ENCODE results near the gene ADGRA1. TPM values are rescaled to one million over a fixed set of nuclear protein-coding genes. Genes with fewer than 3 reads are reported as not detected.

Gene ADGRA1
- total and polyA plus RNA-seq, 2 experiments from 2014 or later = 0.23 to 0.52 TPM

DNA sequence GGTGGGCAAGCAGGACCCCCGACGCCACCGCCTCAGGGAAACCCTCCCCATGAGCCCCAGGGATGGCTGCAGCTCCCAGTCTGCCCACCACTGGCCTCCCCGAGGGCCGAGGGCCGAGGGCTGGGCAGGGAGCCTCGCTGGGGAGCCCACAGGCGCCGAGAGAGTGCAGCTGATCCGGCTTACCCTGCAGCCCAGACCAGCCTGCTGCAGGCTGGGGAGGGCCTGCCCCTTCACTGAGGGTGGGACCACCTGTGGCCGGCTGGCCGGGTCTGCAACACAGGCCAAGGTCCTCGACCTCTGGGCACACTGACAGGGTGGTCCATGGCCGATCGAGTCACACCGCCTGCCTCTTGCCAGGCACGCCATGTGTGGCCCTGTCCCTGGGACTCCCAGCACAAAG, 27.3 kb upstream of the ADGRA1 start (continued):
- TF ChIP-seq, protein P1, sequence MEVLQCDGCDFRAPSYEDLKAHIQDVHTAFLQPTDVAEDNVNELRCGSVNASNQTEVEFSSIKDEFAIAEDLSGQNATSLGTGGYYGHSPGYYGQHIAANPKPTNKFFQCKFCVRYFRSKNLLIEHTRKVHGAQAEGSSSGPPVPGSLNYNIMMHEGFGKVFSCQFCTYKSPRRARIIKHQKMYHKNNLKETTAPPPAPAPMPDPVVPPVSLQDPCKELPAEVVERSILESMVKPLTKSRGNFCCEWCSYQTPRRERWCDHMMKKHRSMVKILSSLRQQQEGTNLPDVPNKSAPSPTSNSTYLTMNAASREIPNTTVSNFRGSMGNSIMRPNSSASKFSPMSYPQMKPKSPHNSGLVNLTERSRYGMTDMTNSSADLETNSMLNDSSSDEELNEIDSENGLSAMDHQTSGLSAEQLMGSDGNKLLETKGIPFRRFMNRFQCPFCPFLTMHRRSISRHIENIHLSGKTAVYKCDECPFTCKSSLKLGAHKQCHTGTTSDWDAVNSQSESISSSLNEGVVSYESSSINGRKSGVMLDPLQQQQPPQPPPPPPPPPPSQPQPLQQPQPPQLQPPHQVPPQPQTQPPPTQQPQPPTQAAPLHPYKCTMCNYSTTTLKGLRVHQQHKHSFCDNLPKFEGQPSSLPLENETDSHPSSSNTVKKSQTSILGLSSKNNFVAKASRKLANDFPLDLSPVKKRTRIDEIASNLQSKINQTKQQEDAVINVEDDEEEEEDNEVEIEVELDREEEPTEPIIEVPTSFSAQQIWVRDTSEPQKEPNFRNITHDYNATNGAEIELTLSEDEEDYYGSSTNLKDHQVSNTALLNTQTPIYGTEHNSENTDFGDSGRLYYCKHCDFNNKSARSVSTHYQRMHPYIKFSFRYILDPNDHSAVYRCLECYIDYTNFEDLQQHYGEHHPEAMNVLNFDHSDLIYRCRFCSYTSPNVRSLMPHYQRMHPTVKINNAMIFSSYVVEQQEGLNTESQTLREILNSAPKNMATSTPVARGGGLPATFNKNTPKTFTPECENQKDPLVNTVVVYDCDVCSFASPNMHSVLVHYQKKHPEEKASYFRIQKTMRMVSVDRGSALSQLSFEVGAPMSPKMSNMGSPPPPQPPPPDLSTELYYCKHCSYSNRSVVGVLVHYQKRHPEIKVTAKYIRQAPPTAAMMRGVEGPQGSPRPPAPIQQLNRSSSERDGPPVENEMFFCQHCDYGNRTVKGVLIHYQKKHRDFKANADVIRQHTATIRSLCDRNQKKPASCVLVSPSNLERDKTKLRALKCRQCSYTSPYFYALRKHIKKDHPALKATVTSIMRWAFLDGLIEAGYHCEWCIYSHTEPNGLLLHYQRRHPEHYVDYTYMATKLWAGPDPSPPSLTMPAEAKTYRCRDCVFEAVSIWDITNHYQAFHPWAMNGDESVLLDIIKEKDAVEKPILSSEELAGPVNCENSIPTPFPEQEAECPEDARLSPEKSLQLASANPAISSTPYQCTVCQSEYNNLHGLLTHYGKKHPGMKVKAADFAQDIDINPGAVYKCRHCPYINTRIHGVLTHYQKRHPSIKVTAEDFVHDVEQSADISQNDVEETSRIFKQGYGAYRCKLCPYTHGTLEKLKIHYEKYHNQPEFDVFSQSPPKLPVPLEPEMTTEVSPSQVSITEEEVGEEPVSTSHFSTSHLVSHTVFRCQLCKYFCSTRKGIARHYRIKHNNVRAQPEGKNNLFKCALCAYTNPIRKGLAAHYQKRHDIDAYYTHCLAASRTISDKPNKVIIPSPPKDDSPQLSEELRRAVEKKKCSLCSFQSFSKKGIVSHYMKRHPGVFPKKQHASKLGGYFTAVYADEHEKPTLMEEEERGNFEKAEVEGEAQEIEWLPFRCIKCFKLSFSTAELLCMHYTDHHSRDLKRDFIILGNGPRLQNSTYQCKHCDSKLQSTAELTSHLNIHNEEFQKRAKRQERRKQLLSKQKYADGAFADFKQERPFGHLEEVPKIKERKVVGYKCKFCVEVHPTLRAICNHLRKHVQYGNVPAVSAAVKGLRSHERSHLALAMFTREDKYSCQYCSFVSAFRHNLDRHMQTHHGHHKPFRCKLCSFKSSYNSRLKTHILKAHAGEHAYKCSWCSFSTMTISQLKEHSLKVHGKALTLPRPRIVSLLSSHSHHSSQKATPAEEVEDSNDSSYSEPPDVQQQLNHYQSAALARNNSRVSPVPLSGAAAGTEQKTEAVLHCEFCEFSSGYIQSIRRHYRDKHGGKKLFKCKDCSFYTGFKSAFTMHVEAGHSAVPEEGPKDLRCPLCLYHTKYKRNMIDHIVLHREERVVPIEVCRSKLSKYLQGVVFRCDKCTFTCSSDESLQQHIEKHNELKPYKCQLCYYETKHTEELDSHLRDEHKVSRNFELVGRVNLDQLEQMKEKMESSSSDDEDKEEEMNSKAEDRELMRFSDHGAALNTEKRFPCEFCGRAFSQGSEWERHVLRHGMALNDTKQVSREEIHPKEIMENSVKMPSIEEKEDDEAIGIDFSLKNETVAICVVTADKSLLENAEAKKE (CRISPR knock-in tag; IDR thresholded peaks at IDR 0.05) = no peak

DNA sequence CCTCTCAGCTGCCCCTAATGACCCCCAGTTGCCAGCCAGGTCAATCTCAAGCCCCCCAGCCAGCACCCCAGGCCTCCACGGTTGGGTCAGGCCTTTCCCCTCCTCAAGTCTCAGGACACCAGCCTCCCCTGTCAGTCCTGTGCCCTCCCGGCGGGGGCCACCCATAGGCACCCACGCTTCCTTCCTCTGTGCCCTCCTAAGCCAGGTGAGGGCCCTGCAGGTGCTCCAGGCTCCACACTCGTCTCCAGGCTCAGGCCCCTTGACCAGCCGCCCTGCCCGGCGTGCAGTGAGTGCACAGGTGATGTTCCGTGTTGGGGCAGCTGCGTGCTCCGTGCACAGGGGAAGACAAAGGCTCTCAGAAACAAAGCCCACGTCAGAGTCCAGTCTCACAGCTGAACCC, 26.8 kb upstream of the ADGRA1 start:
- Mint-ChIP-seq H3K9me3 (peaks cover 2% of the 10 kb centered on the region; the same call in 1 of the 3 replicates), H3K27ac (no peak overlapping the region)
- no peaks in the 10 kb centered on the region for H3K4me1 ChIP-seq (ENCODE audit: insufficient read depth)
- TF ChIP-seq, protein P2, sequence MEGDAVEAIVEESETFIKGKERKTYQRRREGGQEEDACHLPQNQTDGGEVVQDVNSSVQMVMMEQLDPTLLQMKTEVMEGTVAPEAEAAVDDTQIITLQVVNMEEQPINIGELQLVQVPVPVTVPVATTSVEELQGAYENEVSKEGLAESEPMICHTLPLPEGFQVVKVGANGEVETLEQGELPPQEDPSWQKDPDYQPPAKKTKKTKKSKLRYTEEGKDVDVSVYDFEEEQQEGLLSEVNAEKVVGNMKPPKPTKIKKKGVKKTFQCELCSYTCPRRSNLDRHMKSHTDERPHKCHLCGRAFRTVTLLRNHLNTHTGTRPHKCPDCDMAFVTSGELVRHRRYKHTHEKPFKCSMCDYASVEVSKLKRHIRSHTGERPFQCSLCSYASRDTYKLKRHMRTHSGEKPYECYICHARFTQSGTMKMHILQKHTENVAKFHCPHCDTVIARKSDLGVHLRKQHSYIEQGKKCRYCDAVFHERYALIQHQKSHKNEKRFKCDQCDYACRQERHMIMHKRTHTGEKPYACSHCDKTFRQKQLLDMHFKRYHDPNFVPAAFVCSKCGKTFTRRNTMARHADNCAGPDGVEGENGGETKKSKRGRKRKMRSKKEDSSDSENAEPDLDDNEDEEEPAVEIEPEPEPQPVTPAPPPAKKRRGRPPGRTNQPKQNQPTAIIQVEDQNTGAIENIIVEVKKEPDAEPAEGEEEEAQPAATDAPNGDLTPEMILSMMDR (conservative IDR thresholded peaks at IDR 0.05; ENCODE audit: low read depth in 2 of 2) = no peak
- TF ChIP-seq JUNB (IDR thresholded peaks at IDR 0.05; ENCODE audit: unreplicated experiment) (no peak), NANOG (IDR thresholded peaks at IDR 0.05; ENCODE audit: borderline replicate concordance) (no peak), ZNF114 (CRISPR knock-in tag; IDR thresholded peaks at IDR 0.05) (no peak), STAT1 (IDR thresholded peaks at IDR 0.05; ENCODE audit: unreplicated experiment) (no peak), ZNF331 (CRISPR knock-in tag; IDR thresholded peaks at IDR 0.05; ENCODE audit: low read depth) (no peak), EZH2phosphoT487 (IDR thresholded peaks at IDR 0.05; ENCODE audit: unreplicated experiment) (no peak)
- TF ChIP-seq, protein P1 (CRISPR knock-in tag; IDR thresholded peaks at IDR 0.05) = no peak

More for the DNA sequence above, 26.8 kb upstream of the ADGRA1 start:
- H3K36me3 Mint-ChIP-seq (ENCODE audit: low read depth) = no peaks in the 10 kb centered on the region
- DNase-seq (ENCODE audit: low spot score) (no peak), ATAC-seq (no peak)
- no peak overlapping the region for H2AFZ ChIP-seq
- H3K4me3 ChIP-seq = no peak overlapping the region
- H3K79me2 ChIP-seq (replicated peaks; ENCODE audit: insufficient read depth) = no peaks in the 10 kb centered on the region
- H3K4me3 Mint-ChIP-seq = no peak overlapping the region
- no peaks in the 10 kb centered on the region; the same call in 2 of the 3 replicates for H3K4me1 Mint-ChIP-seq
- H4K20me1 ChIP-seq (replicated peaks; ENCODE audit: insufficient read depth) = no peaks in the 10 kb centered on the region
- H3K27me3 ChIP-seq (ENCODE audit: insufficient read depth) = no peaks in the 10 kb centered on the region
- no peaks in the 10 kb centered on the region for H3F3A ChIP-seq (replicated peaks; ENCODE audit: low read depth)
- peaks cover 4% of the 10 kb centered on the region for H3K27me3 Mint-ChIP-seq (ENCODE audit: insufficient read depth, low read depth, poor library complexity)
- no peak overlapping the region for H3K4me2 ChIP-seq
- H3K36me3 ChIP-seq (ENCODE audit: insufficient read depth) = no peaks in the 10 kb centered on the region
- H3K27ac ChIP-seq (ENCODE audit: low read depth) = no peak overlapping the region
- H3K9me2 ChIP-seq (ENCODE audit: insufficient read depth) = no peaks in the 10 kb centered on the region
